Activated CD4-positive, CD25-positive, alpha-beta regulatory T cell treated with anti-CD3 and anti-CD28 coated beads, Interleukin-2, amount 50 U/mL, for 16 hours (primary cell): Measurements from ENCODE around the gene PIK3IP1.
"Not testable (repeated sequence)": the region's sequence is repeated elsewhere in the genome, so short reads cannot be mapped to it uniquely, and the experiment has no call there.

Experiments used
- DNase-seq: peaks from one replicate; pipeline ENCODE4 v3.0.0-alpha.2; 2020; ENCODE audit warnings: low read depth, low spot score

PIK3IP1 gene, protein sequence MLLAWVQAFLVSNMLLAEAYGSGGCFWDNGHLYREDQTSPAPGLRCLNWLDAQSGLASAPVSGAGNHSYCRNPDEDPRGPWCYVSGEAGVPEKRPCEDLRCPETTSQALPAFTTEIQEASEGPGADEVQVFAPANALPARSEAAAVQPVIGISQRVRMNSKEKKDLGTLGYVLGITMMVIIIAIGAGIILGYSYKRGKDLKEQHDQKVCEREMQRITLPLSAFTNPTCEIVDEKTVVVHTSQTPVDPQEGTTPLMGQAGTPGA

DNA sequence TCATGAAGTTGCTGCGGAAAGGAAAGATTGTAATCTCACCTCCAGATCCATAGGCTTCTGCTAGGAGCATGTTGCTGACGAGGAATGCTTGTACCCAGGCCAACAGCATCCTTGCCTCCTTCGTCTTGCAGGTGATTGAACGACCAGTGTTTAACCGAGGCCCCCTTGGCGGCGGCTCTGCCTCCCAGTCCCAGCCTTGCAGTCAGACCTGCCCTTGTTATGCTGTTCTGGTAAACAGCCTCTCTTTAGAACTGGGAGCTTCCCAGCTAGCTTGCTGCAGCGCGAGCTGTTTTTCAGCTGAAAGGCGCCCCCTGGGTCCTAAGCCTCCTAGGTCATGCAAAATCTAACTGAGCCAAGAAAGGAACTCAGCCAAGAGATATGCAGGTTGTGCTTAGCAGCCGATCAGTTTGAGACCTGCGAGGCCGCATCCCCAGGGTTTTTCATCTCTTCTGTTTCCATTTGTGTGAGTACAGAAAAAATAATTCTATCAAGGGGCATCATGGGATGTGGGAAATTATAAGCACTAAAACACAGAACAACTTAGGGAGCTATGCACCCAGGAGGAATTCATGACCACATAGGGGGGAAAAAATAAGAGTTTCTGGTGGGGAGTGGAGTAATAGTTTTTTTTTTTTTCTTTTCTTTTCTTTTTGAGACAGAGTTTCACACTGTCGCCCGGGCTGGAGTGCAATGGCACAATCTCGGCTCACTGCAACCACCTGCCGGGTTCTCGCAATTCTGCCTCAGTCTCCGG lies at the start of gene PIK3IP1:
Gene PIK3IP1 (minus strand): TSS at position 253 of the 754 bp plus-strand sequence. CDS start 144 bp downstream, at position 109.
- peak; percentile 67 for DNase-seq

DNA sequence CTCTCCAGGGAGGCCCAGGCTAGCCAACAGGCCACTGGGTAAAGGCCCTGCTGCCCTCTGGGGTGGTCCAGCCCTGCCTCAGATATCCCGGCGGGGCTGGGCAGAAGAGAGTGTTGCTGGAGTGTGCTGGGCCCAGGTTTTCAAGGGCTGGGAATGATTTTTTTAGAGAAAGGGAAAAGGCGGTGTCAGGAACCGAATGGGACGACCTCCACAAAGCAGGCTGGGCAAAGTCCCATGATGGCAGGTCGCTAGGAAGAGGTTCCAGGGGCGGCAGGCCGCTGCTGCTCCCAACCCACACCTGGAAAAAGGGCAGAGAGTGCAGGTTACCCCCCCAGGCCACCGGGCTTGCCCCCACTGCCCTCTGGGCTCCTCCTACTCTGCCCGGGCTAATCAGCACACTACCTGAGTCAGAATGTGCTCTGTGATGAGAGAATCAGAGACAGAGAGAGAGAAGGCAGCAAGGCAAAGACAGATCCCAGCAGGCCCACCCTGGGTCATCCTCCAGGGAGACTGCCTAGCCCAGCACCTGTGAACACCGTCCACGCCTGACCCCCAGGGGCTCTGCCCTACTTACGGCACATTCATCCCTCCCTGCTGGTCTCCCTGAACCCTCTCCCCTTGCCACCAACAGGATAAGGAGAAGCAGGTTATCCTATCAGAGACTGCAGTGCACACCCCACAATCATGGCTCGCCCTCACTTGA lies 49.2 kb upstream of the PIK3IP1 start:
- DNase-seq: no peak

DNA sequence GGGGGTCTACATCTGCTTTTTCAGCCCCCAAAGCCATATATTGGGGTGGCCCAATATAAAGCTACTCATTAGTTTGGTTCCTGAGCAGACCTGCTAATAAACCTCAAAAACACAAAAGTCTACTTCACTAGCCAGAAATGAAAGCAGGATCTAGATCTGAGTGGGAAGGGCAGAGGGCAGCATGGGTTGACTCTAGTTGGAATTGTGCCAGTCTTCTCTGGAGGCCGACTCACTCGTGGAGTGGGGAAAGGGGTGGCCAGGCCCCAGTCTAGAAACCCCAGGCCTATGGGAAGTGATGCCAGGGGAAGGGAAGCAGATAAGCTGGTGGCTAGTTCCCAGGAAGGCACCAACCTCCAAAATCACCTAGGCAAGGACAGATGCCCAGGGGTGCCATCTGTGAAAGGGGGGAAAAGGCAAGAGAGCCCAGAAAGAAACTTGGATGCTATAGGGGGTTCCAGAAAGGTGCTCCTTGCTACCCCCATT lies 48.5 kb upstream of the PIK3IP1 start:
- no peak for DNase-seq

DNA sequence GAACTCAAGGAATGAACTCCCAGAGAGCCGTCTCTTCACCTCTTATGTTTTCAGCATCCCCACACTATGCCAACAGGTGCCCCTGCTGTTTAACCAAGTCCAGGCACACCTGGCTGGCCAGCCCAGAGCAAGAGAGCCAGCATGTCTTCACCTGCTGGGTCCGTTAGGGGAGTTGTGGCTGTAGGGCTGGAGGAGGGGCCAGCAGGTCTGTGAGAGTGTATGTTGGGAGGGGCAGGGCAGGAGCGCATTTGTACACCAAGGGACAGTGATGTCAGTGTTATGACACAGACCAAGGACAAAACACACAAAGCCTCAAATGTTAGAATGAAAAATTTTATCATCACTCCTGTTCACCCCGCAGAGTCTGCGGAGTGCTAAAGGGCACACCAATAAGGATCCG lies 48.1 kb upstream of the PIK3IP1 start:
- DNase-seq: no peak

DNA sequence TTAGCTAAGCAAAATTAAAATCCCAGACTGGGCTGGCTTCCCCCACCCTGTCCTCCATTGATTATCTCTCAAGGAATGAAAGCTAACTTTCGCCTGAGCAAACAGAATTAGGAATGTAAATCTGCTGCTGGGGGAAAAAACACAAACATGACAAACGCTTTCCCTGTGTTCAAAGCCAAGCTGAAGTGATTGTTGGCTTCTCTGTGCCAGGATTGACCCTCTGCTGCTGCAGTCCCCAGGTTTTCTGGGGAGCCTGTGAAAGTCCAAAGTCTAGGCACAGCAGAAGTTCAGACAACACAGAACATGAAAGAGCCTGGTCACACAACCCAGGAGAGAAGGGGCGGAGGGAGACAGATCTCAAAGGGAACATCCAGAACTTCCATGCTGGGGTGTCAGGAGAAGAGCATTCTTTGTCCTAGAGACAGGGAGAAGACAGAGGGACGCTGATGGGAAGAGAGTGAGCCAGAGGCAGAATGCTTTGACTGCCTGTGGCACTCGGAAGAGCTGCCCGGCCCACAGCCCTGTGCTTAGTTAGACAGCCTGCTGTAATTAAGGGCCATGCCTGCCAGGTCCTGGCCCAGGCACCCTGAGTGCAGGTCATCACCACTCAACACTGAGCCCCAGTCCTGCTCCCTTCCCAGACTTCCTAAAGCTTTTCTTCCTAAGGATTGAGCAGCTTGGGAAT lies 47.0 kb upstream of the PIK3IP1 start:
- no peak for DNase-seq

DNA sequence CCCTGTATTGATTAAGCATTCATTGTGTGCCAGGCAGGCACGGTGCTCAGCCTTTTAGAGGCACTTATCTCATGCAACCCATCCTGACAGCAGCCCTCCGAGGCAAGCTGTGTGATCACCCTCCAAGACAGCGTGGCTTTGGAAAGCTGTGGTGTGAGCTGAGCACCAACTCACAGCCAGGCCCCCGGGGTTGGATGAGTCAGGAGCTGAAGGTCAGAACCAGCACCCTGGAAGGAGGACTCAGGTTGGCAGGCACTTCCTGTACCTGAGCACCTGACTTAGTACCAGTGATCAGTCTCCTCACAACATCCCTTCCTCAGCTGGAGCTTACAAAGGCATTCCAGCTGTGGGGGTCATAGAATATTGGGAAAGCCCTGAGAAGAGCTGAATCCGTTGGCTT lies 44.9 kb upstream of the PIK3IP1 start:
- no peak for DNase-seq

DNA sequence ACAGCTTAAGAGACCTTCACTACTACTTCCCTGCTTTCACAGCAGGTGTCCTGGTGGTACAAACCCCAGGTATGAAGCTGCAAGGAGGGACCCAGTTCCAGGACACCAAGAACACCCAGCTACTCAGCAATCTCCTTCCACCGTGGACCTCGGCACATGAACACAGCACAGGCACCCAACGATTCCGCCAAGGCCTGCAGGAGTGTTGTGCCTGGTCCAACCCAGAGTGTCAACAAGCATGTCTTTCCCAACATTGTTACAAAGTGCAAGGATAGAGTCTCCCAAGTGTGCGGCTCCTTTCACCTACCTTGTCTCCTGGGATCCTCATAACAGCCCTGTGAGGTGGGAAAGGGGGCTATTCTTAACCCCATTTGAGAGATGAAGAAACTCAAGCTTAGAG lies 42.0 kb upstream of the PIK3IP1 start:
- DNase-seq: no peak

DNA sequence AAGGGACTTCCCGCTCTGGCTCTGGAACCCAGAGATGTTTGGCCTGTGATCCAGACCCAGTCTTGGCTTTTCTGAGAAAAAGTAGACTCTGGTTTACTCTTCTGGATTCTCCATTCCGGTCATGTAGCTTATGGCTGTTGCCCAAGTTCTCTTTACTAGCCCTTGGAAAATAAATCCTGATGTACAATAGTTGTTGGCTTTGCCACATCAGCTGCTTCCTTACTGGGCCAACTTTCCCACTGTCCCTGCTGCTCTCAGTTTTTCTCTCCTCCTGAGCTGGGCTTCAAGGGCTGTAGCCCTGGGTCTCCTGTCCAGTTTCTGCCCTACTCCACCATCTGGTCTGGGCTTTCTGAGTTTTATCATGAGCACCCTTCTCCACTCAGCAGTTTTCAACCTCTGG lies 41.4 kb upstream of the PIK3IP1 start:
- DNase-seq: no peak

DNA sequence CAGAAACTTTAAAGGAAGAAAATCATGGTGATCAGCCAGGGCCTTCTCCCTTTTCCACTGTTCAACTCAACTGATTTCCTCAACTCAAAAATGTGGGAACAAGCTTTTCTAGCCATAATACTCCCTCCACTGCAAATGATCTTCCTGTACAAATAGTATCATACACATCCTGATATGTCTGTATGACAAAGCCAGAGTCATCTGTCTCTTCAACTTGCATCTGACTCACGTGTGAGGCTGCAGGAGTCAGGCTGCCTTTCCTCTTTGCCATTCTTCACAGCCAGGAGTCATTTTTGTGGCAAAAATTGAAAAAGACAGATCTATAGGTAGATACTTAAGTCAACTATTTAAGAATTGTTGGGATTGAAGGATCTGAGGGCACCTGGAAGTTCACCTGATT lies 40.6 kb upstream of the PIK3IP1 start:
- no peak for DNase-seq

DNA sequence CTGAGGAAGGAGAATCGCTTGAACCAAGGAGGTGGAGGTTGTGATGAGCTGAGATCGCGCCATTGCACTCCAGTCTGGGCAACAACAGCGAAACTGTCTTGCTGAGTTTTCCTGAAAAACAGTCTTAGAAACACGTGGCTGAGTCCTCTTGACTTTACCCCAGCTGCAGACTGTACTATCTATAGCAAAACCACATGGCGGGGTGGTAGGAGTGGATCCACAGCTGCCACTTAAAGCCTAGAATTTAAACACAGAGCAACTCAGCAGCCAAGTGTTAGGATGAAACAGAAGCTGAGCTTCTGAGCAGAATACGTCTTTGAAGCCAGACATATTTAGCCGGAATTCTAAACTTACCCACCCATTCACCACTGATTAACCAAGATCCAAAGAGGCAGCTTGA lies 39.7 kb upstream of the PIK3IP1 start:
- no peak for DNase-seq

DNA sequence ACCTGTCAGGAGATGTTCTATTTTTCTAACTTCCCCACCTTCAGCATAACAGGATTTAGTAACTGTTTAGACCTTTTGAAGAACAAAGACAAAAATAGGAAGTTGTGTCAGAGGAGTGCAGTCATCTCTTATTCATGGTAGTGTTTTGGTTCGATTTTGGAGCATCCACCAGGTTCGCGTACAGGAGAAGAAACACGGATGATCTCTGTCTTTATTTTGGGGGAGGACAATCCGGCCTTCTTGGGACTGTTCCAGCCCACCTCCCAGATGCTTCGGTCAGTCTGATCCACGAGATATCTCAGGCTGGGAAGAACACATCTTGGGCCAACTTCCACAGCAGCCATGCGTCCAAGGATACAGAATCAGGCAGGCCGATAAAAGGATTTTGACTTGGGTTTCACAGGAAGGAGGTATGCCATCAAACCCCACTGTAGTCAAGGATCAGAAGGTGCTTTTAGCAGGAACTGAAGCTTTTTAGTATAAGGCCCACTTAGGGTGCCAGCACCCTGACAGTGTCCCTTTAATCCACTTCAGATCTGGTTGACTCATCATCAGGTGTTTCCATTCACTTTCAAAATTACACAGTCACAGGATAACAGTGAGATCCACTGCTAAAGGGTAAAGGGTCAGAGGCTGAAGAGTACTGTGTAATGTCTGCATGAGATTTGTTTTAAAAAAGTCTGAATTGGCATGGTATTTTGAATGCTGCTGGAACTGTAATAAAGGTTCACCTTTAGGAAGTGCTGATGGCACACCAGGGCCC lies 37.3 kb upstream of the PIK3IP1 start:
- DNase-seq: no peak

DNA sequence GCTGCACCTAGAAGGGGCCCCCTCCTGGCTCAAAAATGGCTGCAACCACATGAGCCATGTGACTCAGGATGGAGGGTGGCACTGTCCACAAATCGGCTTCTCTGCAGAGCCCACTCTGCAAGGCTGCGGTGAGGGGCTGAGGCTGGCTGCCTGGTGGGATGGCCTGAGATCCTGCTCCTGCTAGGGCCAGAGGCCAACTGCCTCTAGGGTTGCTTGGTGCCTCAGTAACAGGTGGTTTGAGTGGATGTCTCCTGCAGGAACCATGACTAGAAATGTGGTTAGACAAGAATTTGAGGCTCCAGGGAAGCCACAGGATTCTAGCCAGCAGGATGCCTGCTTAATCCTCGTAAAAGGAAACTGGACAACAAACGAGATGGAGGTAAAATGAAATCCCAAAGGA lies 36.7 kb upstream of the PIK3IP1 start:
- no peak for DNase-seq

DNA sequence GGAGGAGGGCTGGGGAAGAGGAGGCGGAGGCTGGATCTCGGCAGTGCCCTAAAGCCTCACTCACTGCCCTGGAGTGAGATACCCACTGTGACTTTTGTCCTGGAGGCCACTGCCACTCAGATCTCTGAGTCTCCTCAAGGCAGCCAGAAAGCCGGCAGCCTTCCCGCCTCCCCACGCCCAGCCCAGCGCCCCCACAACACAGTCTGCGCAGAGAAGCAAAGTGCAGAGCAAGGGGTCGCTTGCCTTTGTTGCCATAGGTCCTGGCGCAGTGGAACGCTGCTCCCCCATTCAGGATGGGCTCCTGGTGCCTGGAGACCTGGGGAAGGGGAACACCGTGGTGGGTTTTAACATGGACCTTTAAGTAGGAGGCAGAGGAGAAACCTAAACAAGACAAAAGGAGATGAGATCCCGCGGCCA lies 36.3 kb upstream of the PIK3IP1 start:
- DNase-seq: no peak

DNA sequence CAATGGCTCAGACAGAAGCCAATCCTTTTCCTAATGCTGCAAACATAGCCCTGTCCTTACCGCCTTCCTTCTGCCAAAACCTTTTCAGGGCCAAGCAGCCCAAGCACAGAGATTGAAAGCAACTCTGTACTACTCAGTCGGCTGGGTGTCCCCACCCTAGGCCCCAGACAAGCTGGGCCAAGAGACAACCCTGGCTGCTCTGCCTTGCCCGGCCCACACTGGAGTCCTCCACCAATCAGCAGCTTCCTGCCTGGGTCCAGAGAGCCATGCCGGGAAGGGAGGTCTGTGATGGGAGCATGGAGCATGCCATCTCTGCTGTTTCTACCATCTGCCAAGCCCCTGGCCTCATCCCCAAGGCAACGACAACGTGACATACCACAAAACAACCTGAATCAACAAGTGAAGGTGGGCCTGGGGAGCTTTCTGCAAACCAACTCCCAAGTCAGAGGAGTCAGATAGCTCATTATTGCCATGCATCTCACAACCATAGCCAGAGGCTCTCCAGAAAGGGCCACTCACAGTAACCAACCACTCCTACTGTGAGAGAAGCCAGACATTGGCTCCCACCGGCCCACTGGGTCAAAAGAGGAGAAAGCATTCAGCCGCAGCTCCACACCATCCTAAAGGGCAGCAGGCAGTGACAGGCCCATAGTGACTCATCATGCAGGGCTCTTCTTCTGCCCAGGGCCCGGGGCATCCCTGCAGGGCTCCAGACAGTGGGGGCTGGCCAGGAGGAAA lies 35.7 kb upstream of the PIK3IP1 start:
- no peak for DNase-seq

DNA sequence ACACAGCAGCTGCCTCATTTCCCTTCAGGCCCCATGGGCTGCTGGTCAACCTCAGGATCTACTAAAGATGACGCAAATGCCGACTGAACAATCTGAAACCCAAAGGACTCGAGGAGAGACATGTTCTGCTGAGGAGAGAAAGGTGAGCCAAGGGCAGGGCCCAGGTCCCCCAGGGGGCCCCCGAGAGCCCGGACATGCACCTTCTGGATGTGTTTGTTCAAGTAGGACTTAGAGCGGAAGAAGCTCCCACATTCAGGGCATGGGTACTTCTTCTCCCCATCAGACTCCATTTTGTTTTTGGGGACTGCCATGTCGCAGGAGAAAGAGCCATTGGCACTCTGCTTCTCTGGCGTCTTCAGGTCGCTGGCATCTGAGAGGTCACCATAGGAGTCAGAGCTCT lies 34.6 kb upstream of the PIK3IP1 start:
- DNase-seq: no peak

DNA sequence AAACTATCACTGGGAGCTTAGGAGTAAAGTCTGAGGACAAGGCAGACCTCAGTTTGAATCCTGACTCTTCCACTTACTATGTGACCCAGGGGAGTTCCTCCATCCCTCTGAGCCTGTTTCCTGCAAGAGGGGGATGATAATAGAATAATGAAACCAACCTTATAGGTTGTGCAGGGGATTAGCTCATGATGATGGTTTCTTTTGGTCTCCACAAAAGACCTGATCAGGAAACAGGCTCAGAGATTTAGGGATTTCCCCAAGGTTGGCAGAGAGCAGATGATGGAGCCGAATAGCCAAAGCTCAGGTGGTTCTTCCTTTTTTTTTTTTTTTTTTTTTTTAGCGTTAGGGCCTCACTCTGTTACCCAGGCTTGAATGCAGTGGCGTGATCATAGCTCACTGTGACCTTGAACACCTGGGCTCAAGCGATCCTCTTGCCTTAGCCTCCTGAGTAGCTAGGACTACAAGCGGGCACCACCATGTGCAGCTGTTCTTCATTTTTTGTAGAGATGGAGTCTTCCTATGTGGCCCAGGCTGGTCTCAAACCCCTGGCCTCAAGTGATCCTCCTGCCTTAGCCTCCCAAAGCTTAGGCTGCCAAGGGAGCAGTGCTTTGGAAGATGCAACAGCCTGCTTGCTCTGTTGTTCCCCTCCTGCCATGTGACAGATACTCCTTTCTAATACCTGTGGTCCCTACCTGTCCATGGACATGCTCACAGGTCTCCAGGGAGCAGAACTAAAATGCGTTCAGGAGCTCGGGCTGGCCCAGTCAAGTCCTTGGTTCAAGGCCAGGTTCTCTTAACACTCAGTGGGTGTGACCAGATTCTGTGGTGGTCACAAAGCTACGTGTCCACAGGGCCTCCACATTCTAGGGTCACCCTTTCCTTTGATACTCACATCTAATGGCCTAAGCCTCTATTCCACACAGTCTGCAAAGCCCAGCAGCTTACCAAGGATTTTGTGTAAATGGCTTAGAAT lies 31.6 kb upstream of the PIK3IP1 start:
- no peak for DNase-seq

DNA sequence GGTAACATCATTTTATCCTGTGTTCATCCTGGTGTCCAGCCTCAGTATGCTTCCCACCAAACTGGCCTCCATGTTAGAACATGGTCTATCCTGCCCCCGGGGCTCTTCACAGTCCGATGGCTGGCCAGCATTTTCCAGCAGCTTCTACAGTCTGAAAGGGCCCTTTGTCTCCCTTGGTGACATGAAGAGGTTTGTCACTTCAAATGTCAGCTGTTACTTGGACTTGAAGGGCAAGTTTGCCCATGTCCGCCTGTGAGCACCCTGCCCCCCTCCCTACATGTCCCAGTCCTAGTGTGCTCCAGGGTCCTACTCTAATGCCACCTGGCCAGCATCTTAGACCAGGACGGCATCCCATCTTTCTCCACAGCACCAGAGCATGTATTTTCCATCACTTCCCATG lies 29.1 kb upstream of the PIK3IP1 start:
- DNase-seq: no peak

DNA sequence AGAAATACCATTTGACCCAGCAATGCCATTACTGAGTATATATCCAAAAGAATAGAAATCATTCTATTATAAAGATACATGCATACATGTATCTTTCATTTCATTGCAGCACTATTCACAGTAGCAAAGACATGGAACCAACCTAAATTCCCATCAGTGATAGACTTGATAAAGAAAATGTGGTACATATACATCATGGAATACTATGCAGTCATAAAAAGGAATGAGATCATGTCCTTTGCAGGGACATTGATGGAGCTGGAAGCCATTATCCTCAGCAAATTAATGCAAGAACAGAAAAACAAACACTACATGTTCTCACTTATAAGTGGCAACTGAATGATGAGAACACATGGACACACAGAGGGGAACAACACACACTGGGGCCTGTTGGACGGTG lies 21.9 kb upstream of the PIK3IP1 start:
- DNase-seq: not testable (repeated sequence)
